ENCODE data around the gene SH3RF1.

SH3RF1 gene

DNA sequence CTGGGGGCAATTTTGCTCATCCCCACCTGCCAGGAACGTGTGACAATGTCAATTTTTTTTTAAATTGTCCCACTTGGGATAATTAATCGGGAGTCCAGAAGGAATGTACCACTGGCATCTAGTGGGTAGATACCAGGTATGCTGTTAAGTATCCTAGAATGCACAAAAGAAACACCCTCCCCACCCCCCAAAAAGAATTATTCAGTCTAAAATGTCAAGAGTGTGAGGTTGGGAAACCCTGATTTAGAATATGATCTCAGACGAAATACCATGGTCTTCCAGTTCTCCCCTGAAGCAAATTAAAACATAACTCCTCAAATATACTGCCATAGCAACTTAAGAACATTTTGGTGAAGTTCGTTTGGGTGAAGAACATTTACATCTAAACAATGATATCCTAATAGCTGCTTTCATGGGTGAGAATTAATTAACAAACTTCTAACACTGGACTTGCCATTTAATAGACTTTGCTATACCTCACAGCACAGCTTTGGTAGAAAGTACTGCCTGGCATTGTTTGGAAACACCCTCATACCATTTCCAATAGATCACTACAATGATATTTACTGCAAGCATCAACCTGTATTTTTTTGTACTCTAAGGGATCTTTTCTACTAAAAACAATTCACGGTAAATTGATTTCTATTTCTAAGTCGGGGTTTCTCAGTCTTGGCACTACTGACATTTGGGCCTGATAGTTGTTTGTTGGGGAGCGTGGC is 36.5 kb downstream of the SH3RF1 start:
- H3K36me3 ChIP-seq (ENCODE audit: control insufficient read depth, insufficient read depth, low read length) = no peaks in the 10 kb centered on the region
- no peak for DNase-seq (ENCODE audit: extremely low read depth, insufficient read length)
- H3K4me3 ChIP-seq (replicated peaks; ENCODE audit: low read depth, low read length) = no peak overlapping the region
- H3K27me3 ChIP-seq (replicated peaks; ENCODE audit: control insufficient read depth, insufficient read depth, low read length) = no peaks in the 10 kb centered on the region
- no peak for TF ChIP-seq CTCF (IDR thresholded peaks at IDR 0.05; ENCODE audit: insufficient read depth, low read length, poor library complexity, severe bottlenecking)

- Histone ChIP-seq H3K36me3 (ENCODE audit: control insufficient read depth, insufficient read depth, low read length) (no peaks in the 10 kb centered on the region), H3K4me3 (replicated peaks; ENCODE audit: low read depth, low read length) (no peak overlapping the region), H3K27me3 (replicated peaks; ENCODE audit: control insufficient read depth, insufficient read depth, low read length) (no peaks in the 10 kb centered on the region)
- DNase-seq (ENCODE audit: extremely low read depth, insufficient read length) = no peak
- TF ChIP-seq CTCF (IDR thresholded peaks at IDR 0.05; ENCODE audit: insufficient read depth, low read length, poor library complexity, severe bottlenecking) = no peak
Observed at GRCh38 chr4:169233691-169234090, 37.1 kb downstream of the SH3RF1 start.

DNA sequence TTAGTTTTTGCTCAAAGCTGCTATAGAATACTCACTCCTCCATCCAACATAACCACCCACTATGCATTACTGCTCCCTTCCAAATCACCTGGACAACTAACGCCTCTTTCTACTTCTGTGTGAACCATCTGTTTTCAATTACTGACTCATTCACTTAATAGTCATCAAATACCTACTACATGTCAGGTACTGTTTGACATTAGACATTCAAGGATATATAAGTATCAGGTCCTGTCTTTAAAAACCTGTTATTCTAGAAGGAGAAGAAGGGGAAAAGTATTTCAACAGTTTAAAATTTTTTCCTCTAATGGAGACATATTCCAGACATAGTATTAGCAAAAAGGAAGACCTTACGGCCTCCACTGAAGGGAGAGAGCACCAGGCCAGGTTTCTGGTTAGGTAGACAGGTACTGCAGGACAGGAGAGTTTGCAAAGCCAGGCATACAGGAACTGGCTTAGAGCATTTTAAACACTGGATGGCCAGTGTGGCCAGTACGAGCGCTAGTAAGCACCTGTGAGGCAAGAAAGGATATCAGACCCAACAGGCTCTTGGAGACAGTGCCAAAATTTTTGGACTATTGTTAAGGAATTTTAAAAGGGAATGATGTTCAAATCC is 39.0 kb downstream of the SH3RF1 start:
- DNase-seq (ENCODE audit: extremely low read depth, insufficient read length) = no peak
- Histone ChIP-seq H3K27me3 (replicated peaks; ENCODE audit: control insufficient read depth, insufficient read depth, low read length) (no peaks in the 10 kb centered on the region), H3K4me3 (replicated peaks; ENCODE audit: low read depth, low read length) (no peak overlapping the region), H3K36me3 (ENCODE audit: control insufficient read depth, insufficient read depth, low read length) (no peaks in the 10 kb centered on the region)
- TF ChIP-seq CTCF (IDR thresholded peaks at IDR 0.05; ENCODE audit: insufficient read depth, low read length, poor library complexity, severe bottlenecking) = no peak

GRCh38 chr4:169229571-169230028 is 41.2 kb downstream of the SH3RF1 start:
- Histone ChIP-seq H3K36me3 (ENCODE audit: control insufficient read depth, insufficient read depth, low read length) (no peaks in the 10 kb centered on the region), H3K4me3 (replicated peaks; ENCODE audit: low read depth, low read length) (no peak overlapping the region), H3K27me3 (replicated peaks; ENCODE audit: control insufficient read depth, insufficient read depth, low read length) (no peaks in the 10 kb centered on the region)
- no peak for TF ChIP-seq CTCF (IDR thresholded peaks at IDR 0.05; ENCODE audit: insufficient read depth, low read length, poor library complexity, severe bottlenecking)
- DNase-seq (ENCODE audit: extremely low read depth, insufficient read length) = no peak

- no peak for TF ChIP-seq CTCF (IDR thresholded peaks at IDR 0.05; ENCODE audit: insufficient read depth, low read length, poor library complexity, severe bottlenecking)
- Histone ChIP-seq H3K27me3 (replicated peaks; ENCODE audit: control insufficient read depth, insufficient read depth, low read length) (no peaks in the 10 kb centered on the region), H3K36me3 (ENCODE audit: control insufficient read depth, insufficient read depth, low read length) (no peaks in the 10 kb centered on the region), H3K4me3 (replicated peaks; ENCODE audit: low read depth, low read length) (no peak overlapping the region)
- no peak for DNase-seq (ENCODE audit: extremely low read depth, insufficient read length)
Observed at GRCh38 chr4:169228076-169228475, 42.7 kb downstream of the SH3RF1 start.
